Measurements from ENCODE around the gene TTLL6.

The TTLL6 gene

DNA sequence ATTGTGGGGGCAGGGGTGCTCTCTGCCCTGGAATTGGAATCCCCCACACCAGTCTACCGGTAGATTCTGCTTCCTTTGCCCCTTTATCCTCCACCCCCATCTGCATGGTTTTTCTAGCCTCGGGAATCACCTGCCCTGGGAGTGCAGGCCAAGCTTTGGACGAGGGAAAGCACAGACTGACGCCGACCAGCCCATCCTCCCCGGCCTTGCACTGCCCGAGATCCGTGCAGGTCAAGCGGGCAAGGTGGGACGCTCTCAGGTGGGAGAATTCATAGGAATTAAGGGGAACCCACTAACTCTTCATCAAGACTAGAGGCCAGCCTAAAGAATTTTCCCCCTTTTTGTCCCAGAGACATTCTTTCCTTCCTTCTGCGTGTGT lies 78.6 kb downstream of the TTLL6 start:
- DNase-seq (ENCODE audit: low read depth in 3 of 3) = no peak

DNA sequence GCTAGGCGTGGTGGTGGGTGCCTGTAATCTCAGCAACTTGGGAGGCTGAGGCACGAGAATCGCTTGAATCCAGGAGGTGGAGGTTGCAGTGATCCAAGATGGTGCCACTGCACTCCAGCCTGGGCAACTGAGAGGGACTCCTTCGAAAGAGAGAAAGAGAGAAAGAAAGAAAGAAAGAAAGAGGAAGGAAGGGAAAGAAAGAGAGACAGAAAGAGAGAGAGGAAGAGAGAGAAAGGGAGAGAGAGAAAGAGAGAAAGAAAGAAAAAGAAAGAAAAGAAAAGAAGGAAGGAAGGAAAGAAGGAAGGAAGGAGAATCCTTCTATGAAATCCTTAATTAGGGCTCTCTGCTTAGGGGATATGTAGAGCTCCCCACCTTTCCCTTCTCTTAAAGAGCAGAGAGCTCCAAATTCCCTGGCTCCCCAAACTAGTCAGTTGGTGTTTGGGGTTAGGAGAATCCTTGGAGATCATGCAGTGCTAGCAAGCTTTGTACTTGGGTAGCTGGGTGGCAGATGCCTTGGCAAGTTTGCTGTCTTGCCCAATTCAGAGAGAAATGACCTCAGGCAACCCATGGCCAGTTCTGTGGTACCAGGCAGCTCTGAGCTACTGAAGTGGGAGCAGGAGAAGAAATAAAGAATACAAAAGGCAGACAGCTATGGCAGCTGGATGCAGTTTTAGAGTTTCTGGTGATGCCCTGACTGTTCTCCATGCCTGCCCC lies 79.5 kb downstream of the TTLL6 start:
- DNase-seq (ENCODE audit: low read depth in 3 of 3) = no peak

DNA sequence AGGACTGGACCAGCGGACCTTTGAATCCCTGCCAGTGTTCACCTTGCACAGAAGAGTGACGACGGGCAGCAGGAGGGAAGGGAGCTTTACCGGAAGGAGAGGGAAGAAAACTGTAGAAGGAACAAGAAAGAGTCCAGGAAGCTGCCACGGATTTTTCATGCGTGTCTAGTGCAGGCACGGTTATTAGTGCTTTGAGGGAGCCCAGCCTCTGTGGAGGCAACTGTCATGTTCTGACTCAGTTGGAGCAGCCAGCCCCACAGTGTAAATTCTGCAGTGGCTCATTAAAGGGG lies 82.0 kb downstream of the TTLL6 start:
- DNase-seq (ENCODE audit: low read depth in 3 of 3) = no peak

DNA sequence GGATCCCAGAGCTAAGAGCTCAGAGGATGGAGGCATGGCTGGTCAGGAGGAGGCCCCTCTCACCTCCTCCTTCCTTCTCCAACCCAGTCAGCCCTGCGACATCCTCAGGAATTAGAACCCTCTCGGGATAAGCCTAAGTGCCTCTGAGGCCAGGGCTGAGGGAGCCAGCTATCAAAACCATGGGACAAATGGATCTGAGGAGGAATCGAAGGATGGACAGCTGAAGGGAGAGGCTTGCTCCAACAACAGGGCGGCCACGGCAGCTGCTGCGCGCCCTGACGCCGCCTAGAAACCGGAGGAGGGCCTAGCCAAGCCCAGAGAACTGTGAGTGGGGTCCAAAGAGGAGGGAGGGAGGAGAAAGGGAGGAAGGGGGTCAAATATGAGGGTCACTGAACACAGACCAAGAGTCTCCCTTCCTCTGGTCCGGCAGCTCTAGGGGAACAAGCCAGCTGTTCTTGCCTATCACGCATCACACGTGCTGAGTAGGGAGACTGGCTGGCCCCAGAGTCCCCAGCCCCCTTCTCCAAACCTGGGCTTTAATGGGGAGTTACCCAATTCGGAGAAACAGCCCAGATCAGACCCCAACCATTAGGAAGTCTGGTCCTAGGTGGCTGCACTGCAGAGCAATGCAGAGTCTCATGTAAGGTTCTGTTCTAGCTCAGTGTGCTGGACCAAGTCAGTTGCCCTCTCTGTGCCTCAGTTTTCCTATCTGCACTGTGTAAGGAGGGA lies 82.5 kb downstream of the TTLL6 start:
- DNase-seq (ENCODE audit: low read depth in 3 of 3) = no peak

DNA sequence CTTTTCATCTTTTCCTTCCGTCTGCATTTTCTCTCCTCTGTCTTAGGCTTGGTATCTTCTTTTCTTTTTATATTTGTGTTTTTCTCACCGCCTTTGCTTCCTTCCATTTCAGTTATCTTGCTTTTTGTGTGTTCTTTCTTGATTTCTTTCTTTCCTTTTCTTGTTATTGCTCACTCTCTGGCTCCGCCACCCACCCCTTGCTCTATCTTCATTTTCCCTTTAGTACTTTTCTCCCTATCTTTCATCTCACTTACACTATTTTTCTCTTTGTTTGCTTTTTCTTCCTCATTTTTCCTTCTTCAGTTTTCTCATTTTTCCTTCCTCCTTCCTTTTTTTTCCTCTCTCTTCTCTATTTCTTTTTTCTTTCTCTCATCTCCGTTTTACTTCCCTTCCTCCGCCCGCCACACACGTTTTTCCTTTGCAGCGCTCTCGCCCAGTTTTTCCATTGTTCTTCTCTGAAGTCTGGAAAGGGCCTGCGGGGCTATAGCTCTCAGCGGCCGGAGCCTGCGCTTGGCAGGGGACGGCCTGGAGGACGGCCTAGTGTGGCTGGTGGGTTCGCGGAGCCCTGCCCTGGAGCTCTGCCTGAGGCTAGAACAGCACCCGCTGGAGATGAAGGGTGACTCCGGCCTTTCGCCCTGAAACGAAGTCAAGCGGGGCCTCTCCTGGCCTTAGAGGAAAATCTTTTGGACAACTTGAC lies 83.2 kb downstream of the TTLL6 start:
- DNase-seq (ENCODE audit: low read depth in 3 of 3) = no peak

DNA sequence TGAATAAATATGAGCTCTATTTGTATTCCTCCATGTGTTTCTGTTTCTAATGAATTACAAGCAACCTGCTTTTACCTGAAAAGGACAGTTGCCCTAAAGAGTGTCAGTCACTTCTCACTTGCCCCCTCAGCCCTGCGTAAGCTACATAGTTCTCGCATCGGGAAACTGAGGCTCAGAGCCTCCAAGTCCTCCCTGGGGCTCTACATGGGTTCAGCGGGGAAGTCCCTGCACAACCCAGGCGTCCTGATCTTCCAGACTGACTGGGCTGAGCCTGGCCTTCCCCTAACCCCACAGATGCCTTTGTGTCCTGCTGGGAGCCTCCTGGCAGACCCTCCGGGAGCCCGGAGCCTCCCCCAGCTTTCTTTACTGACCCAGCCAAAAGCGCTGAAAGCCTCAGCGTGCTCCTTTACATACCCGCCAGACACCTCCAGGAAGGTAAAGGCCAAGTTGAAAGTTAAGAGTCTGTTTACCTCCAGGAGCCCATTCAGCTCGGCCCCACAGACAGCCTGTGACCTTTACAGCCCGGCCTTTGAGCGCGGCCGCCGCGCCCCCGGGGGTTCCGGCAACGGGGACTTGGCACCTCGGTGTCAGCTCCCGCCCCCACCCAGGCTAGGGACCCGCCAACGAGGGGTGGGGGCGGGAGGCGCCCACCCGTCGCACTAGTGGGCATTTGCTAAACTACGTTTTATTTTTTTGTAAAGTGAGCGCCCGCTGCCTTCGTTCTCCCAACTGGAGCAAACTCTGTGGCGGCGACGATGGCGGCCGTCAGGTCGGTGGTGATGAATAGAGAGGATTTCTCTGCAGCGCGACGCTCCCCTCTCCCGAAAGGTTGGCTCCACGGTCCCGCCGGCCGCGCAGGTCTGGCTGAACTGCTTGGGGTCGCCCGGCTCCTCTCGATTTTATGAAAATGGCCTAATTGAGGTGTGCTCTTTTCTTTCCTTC lies 84.1 kb downstream of the TTLL6 start:
- DNase-seq (ENCODE audit: low read depth in 3 of 3) = no peak

DNA sequence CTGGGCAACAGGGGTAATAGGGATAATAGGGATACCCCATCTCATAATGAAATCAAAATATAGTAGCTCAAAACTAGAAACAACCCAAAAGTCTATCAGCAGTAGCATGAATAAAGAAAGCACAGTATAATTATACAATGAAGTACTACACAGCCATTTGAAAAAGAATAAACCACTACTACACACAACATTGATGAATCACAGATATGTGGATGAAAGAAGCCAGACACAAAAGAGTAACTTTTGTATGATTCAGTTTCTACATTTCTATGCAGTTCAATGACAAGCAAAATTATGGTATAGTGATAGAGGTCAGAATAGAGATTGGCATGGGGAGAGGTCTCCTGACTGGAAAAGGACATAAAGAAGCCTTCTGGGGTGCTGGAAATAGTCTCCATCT lies 85.7 kb downstream of the TTLL6 start:
- DNase-seq (ENCODE audit: low read depth in 3 of 3) = no peak

DNA sequence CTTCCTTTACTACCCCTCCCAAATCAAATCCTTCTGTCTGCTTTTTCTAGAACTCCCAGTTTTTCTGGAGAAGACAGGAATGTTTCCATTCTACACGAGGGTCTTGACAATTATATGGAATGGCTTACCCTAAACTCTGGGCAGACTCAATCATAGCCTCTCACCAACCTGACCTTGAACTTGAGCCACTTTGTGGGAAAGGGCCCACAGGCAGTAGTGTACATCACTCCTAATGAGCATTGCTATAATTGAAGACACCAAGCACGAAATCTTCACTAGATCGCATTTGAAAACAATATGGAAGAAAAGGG lies 86.8 kb downstream of the TTLL6 start:
- DNase-seq (ENCODE audit: low read depth in 3 of 3) = no peak

DNA sequence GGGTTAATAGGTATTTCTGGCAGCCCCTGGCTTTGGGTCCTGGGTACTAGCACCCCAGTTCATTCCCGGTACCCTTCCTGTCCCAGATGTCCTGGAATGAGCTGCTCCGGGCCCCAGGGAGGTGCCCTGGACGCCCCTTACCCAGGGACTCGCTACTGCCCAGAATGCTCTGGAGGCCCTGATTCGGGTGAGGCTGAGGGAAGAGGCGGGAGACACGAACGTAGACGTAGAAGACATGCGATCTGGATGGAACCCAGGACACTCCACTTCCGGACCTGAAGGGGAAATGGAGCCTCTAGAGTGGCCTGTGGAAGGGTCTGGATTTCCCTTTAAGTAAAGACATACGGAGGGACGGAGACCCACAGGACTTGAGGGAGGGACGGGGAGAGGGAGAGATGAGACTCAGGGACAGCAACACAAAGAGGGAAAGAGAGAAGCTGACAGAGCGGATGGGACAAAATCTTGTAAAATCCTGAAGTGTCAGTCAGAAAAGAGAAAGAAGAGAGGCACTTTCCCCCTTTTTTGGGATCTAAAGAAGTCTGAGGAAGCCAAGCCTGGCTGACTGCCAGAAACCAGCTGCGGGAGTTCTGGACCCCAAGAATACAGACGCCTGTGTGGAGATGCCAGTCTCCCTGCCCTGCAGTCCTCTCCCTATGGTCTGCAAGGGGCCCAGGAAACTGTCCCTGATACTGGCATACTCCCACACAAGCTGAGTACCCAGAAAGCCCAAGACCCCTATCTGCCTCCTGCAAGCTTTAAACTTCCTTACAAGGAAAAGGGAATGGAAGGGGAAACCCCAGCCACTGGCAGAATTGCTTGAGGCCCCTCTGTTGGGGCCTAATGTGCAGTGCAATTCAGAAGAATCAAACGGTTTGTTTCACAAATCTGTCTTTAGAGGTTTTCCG lies 87.4 kb downstream of the TTLL6 start:
- no peak for DNase-seq (ENCODE audit: low read depth in 3 of 3)

DNA sequence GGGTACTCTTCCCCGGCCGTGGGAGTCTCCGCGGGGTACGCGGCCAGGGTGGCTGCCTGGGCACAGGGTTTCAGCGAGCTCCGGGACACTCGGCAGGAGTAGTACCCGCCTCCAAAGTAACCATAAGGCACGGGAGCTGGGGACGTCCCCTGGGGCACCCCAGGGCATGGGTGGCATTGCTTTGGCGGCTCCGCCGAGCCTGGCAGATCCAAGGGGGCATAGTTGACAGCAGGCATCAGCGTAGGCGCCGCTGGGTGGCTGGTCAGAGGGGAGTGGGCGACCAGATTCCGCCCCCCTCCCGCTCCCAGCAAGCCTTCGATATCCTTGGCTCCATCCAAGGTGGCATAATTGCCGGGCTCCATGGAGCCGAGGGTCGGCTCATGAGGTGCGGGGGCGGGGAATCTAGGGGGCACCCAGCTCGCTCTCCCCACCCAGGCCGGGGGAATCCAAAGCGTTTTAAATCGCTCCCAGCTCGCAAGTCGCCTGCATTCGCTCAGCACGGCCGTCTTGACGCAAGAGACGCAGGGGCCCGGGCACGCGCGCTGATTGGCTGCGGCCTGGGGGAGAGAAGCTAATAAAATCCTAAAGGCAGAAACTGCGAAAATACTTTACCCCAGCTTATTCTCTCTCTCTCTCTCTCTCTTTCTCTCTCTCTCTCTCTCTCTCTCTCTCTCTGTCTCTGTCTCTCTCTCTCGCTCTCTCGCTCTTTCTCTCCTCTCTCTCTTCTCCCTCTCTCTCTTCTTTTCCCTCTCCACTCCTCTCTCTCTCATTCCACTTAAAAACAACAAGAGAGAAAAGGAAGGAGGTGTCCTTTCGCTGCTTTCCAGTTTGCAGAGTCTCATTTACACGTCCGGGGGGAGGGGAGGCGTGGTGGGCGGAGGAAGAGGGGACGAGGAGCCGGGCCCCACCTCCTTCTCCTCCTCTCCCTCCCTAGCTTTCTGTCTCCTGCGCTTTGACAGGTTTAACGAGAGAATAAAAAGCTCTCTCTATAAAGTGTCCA lies 88.5 kb downstream of the TTLL6 start, which contains the start of gene HOXB13:
Gene HOXB13, minus strand, starts transcription at position 519 of the 1,000 bp plus-strand sequence. Its CDS starts 157 bp downstream, at position 362.
- DNase-seq (ENCODE audit: low read depth in 3 of 3) = no peak

DNA sequence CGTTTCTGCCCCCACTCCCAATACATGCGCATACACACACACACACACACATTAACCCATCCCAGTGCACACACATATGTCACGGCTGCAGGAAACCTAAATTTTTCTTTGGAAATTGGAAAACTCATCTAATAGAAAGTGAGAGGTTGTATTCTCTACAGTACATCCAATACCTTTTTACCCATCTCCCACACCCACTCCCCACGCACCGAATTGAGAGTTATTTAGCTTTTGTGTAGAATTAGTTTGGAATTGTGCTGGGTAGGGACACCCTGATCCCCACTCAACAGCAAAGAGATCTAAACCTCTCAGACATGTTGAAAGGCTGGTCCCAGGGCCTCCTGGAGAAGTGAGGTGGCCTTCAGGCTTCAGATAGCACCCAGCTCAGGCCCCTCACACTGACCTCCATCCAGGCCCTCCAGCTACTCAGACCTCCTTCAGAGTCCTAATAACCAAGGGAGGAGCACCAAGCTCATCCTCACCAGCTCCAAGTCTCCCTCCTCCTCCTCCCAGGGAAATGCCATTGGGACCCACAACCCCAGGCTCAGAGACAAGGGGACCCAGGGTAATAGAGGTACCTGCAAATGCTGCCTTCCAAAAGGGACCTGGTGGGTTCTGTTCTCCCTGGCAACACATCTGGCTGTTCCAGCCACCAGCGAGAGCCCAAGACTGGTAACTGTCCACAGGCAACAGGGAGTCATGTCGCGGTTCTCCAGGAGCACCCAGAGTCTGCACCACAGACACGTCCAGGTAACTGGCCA lies 89.4 kb downstream of the TTLL6 start:
- DNase-seq (ENCODE audit: low read depth in 3 of 3) = no peak

DNA sequence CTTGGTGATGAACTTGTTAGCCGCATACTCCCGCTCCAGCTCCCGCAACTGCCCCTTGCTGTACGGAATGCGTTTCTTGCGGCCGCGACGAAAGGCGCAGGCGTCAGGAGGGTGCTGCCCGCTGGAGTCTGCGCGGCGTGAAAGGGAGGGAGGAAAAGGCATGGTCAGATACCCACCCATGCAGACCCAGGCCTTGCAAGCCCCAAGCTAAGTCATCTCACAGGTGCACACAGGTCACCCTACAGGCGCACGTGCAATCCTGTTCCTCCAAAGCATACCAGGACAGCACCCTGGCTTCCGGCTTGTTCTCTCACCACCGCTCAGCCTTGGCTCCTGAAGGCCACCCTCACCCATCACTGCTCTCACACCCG lies 90.1 kb downstream of the TTLL6 start:
- no peak for DNase-seq (ENCODE audit: low read depth in 3 of 3)

DNA sequence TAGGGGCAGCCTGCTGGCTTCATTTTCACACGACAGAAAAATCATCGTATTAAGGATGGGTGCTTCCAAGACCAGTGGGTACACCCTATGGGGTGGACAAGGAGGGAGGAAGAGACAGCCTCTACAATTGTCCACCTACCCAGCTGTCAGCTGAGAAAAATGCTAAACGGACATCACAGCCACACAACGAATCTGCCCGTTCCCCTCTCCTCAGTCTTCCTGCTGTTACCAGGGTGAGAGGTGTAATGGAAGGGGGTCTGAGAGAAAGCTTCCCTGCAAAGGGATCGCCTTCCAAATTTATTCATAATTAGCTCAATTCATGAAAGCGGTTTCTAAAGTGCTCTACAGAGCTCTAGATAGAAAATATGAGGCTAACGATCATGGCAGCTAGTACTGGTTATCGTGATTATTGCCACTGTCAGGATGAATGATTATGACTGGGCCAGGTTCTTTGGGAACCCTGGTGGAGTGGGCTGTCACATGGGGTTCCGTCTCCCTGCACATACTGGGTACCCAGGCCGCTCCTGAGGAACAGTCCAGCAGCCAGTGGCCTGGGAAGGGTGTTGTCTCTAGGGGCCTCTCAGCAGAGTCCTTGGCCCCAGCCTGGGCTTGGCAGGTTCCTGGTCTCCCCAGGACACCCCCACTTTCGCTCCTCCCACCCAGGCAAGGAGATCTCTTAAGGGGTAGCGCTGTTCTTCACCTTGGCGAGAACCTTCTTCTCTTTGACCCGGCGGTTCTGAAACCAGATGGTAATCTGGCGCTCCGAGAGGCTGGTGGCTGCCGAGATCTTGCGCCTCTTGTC lies 90.7 kb downstream of the TTLL6 start:
- no peak for DNase-seq (ENCODE audit: low read depth in 3 of 3)

DNA sequence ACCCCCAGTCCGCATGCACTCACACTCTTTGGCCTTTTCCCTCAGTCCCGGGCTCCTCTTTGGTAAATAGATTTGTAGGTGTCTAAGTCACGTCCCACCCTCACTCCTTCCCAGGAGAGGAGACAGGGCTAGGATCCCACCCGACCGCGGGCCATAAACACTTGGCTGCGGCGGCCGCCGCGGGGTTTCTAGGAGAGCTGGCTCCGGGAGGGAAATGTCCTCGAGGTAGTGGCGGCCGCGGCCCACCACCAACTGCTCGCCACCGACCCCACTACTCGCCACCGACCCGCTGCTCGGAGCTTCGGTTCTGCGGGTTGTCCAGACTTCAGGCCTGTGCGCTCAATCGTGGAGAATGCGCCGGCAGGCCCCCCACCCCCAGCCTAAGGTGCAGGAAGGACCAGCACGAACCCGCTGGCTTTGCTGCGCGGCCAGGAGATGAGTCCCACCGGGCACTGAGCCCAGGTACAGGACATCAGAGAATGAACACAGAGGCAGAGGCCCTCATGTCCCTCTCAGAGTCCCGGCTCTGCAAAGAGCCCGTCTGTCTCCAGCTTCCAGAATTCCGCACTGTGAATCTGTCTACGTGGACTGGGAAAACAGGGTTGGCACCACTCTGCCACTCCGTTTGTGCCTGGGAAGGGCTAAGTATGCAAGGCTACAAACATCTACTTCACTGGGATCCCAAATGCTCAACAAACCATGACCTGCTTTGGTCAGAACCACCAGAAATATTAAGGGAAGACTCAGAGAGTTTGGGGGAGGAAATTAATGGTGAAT lies 91.6 kb downstream of the TTLL6 start:
- no peak for DNase-seq (ENCODE audit: low read depth in 3 of 3)

DNA sequence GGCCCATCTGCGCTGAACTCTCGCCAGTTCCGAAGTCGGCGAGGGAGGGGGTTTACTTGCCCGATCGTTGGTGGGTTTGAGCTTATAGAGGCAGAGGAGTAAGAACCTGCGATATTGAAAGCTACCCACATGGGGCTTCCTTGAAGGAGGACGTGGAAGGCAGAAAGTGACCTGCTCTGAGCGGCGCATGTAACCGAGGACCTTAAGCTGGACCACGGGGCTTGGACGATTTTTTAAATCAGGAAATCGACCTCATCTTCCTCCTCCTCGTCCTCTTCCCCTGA lies 92.1 kb downstream of the TTLL6 start:
- DNase-seq (ENCODE audit: low read depth in 3 of 3) = no peak

DNA sequence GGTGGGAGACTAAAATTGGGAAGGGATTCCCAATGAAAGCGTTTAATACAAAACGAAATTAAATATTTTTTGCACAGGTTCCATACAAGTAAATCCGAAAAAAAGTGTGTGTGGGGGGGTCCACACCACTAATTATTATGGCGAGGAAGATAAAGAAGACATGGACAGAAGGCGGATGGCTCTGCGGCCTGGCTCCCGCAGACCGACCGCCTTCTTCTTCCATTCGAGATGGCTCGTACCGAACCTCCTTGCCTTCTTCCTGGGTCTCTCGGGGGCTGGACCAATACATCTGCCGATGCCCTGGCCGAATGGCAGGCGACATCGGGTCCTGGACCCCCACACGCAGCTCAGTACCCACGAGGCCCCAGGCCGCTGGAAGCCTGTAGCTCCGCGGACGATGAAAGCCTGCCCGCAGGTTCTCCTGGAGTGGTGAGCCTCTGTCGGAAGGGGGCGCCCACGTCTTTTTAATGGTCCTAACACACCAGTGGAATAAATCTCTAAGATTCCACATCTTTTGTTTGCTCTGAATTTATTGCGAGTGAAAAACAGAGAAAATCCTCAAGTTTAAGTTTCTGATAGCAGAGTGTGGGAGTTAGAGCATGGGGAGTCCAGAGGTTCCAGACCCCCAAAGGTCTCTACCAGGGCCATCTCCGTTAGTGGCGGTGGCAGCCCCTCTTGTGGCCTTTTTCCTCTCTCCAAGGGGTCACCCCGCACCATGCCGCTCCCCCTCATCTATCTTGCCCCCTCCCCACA lies 92.6 kb downstream of the TTLL6 start:
- DNase-seq (ENCODE audit: low read depth in 3 of 3) = peak; percentile 51 to 61 (median 59)
